Adrenal gland (tissue), 12 donors: ENCODE results near the gene NSUN6. TPM values are rescaled to one million over a fixed set of nuclear protein-coding genes. Genes with fewer than 3 reads are reported as not detected.

Experiments
- DNase-seq, 7 donors: peaks; one replicate each; pipeline ENCODE4 v3.0.0-alpha.2; 2019 to 2020
- H3K27ac ChIP-seq, 5 donors: fragments of 200-600 bp; sonication (generic) in 4 of 5; 1 replicate in 3 of 5; 2 replicates in 2 of 5; pipeline versions ENCODE4 v1.5.1 to v1.8.0; 2016 to 2020; ENCODE audit warnings: mild to moderate bottlenecking in 1 of 5
- H3K27me3 ChIP-seq: fragments of 200-600 bp; 2 replicates; pipeline ENCODE4 v1.8.0; 2021
- H3K36me3 ChIP-seq, 2 donors: fragments of 200-600 bp; replicated peaks in 1 of 2; 1 replicate in 1 of 2; 2 replicates in 1 of 2; pipeline versions ENCODE4 v1.5.1 to v1.8.0; 2018 to 2022
- H3K4me1 ChIP-seq, 2 donors: fragments of 200-600 bp; replicated peaks in 1 of 2; 1 replicate in 1 of 2; 2 replicates in 1 of 2; pipeline versions ENCODE4 v1.5.1 to v1.8.0; 2018 to 2021
- H3K4me3 ChIP-seq, 4 donors: fragments of 200-600 bp; sonication (generic) in 3 of 4; one replicate each; pipeline ENCODE4 v1.5.1; 2016 to 2018
- H3K9me3 ChIP-seq, 3 donors: fragments of 200-600 bp; sonication (generic) in 1 of 3; replicated peaks in 1 of 3; 1 replicate in 2 of 3; 2 replicates in 1 of 3; pipeline versions ENCODE4 v1.5.1 to v1.8.0; 2016 to 2021
- CTCF ChIP-seq, 6 experiments: fragments of 450-650 bp in 4 of 6; fragments of 200-600 bp in 2 of 6; sonication (generic) in 1 of 6; IDR thresholded peaks; 1 replicate in 5 of 6; 2 replicates in 1 of 6; pipeline versions ENCODE4 v1.5.1 to v1.8.0; 2016 to 2021; ENCODE audit warnings: antibody characterized with exemption in 6 of 6, mild to moderate bottlenecking in 2 of 6, moderate library complexity in 1 of 6
- POLR2A ChIP-seq, 2 donors: fragments of 450-650 bp; IDR thresholded peaks; one replicate each; pipeline ENCODE4 v1.6.1; 2017; ENCODE audit warnings: antibody characterized with exemption in 2 of 2, mild to moderate bottlenecking in 2 of 2, moderate library complexity in 1 of 2
- WGBS, 4 donors: extraction: QIAGEN DNeasy Blood & Tissue Kit in 2 of 4; methylation state at CpG; one replicate each; pipeline versions ENCODE4 v1.1.5 to v1.1.7; 2013 to 2017; 5-methylcytosine and 5-hydroxymethylcytosine counted together
- intact Hi-C, 2 donors: fragments of 100-400 bp; cut with DNase I; formaldehyde crosslinking; loops; one replicate each; pipeline versions ENCODE4 v1.14.1 to v1.15.0; 2022 to 2023
- polyA plus RNA-seq, 3 donors: library from polyadenylated mRNA; stranded (reverse); fragments of 200-250 nt in 2 of 3; fragments of 350-450 nt in 1 of 3; fragmentation: Illumina TruSeq in 1 of 3; extraction: RNeasy Lipid Tissue Mini Kit (QIAGEN cat#74804) in 1 of 3; gene quantifications; one replicate each; pipeline ENCODE4 v1.2.3, GENCODE V29; 2013 to 2014
- total RNA-seq, 9 donors: library from RNA; depleted of rRNA in 4 of 9; stranded (reverse); fragments of >200 nt in 4 of 9; fragments of 120-200 nt in 1 of 9; fragmentation: NEBNext Ultra II Directional in 1 of 9; extraction: Animal tissue kit (Norgen Biotek cat#: 25700) in 1 of 9; gene quantifications; one replicate each; pipeline versions ENCODE4 v1.1.0 to v1.2.4, GENCODE V29; 2013 to 2023
- donor health status: healthy with polysubstance abuse.
- donor health status: Bipolar disorder and iron deficiency.
- donor health status: DM: yes; HTN: yes; CAD: no.
- donor health status: DM: no; HTN: no; CAD: no.
- donor health status: DM: no; HTN: no; CAD: no.
- donor health status: DM: yes; HTN: yes; CAD: no.

NSUN6 gene
- total and polyA plus RNA-seq, 12 donors, result 5.1 to 33.3 (median 17.4) TPM

- Histone ChIP-seq H3K36me3 (no peaks in the 10 kb centered on the region), H3K27ac (no peak overlapping the region), H3K4me1 (no peaks in the 10 kb centered on the region), H3K27me3 (no peaks in the 10 kb centered on the region), H3K4me3 (no peak overlapping the region), H3K9me3 (no peaks in the 10 kb centered on the region)
- TF ChIP-seq CTCF (IDR thresholded peaks at IDR 0.05) (peak; percentile 27 to 54 (median 37)), POLR2A (IDR thresholded peaks at IDR 0.05) (no peak)
- 6 to 13% (median 12%) methylated on average over 3 of the region's 3 CpGs for WGBS, 4 donors
- no peak for DNase-seq
- intact Hi-C loops, result no loop called here
Measured at GRCh38 chr10:18689498-18689897, 38.1 kb upstream of the NSUN6 start.

GRCh38 chr10:18687706-18688105 is 36.3 kb upstream of the NSUN6 start:
- intact Hi-C loops, result no loop called here
- H3K27me3 ChIP-seq, result no peaks in the 10 kb centered on the region
- TF ChIP-seq CTCF (IDR thresholded peaks at IDR 0.05), result no peak
- no peak for TF ChIP-seq POLR2A (IDR thresholded peaks at IDR 0.05)
- no peak overlapping the region for H3K4me3 ChIP-seq
- H3K27ac ChIP-seq, result no peak overlapping the region
- H3K9me3 ChIP-seq, result no peaks in the 10 kb centered on the region
- H3K4me1 ChIP-seq, result no peaks in the 10 kb centered on the region
- no peaks in the 10 kb centered on the region for H3K36me3 ChIP-seq
- WGBS, 4 donors, result 55 to 75% (median 74%) methylated on average over 5 of the region's 5 CpGs
- DNase-seq, result no peak

- TF ChIP-seq POLR2A (IDR thresholded peaks at IDR 0.05) (no peak), CTCF (IDR thresholded peaks at IDR 0.05) (no peak)
- no peak for DNase-seq
- H3K27me3 ChIP-seq, result no peaks in the 10 kb centered on the region
- H3K9me3 ChIP-seq, result no peaks in the 10 kb centered on the region
- H3K4me1 ChIP-seq, result no peaks in the 10 kb centered on the region
- no peak overlapping the region for H3K27ac ChIP-seq
- H3K4me3 ChIP-seq, result no peak overlapping the region
- H3K36me3 ChIP-seq, result no peaks in the 10 kb centered on the region
- intact Hi-C loops, result no loop called here
- 85 to 90% (median 86%) methylated on average over 7 of the region's 7 CpGs for WGBS, 4 donors
Measured at GRCh38 chr10:18687195-18687594, 35.8 kb upstream of the NSUN6 start.

- no peak for DNase-seq
- intact Hi-C loops, result no loop called here
- 65 to 75% (median 73%) methylated on average over 7 of the region's 7 CpGs for WGBS, 4 donors
Measured at GRCh38 chr10:18685555-18685954, 34.2 kb upstream of the NSUN6 start.

More at GRCh38 chr10:18685555-18685954, 34.2 kb upstream of the NSUN6 start:
- H3K36me3 ChIP-seq, result no peaks in the 10 kb centered on the region
- no peak for TF ChIP-seq POLR2A (IDR thresholded peaks at IDR 0.05)
- TF ChIP-seq CTCF (IDR thresholded peaks at IDR 0.05), result no peak
- no peaks in the 10 kb centered on the region for H3K4me1 ChIP-seq
- no peaks in the 10 kb centered on the region for H3K27me3 ChIP-seq
- H3K27ac ChIP-seq, result no peak overlapping the region
- H3K9me3 ChIP-seq, result no peaks in the 10 kb centered on the region
- H3K4me3 ChIP-seq, result no peak overlapping the region
